Naive thymus-derived CD4-positive, alpha-beta T cell (primary cell): ENCODE results near the gene GASK1A. TPM values are rescaled to one million over a fixed set of nuclear protein-coding genes. Genes with fewer than 3 reads are reported as not detected.
A peak's percentile ranks its signal among the peaks of the same experiment; 100 is the strongest.

Experiments
- ATAC-seq: fragments of 150-1000 bp; cut with Tn5 transposase; 2 replicates; pipeline ENCODE4 v1.10.0; 2021; ENCODE audit warnings: mild to moderate bottlenecking, moderate library complexity
- CTCF ChIA-PET: fragments of 350-600 bp; sonication (Branson Sonifier 250); formaldehyde crosslinking; loops from one replicate; lab custom pipeline; 2021; ENCODE audit warnings: antibody characterized with exemption; lab: Charles Lee
- POLR2A ChIA-PET: fragments of 350-600 bp; sonication (Branson Sonifier 250); formaldehyde crosslinking; loops from one replicate; lab custom pipeline; 2021; ENCODE audit warnings: antibody characterized with exemption, inconsistent platforms; lab: Charles Lee
- DNase-seq, 9 donors: peaks; one replicate each; pipeline versions ENCODE4 v3.0.0 to v3.0.0-alpha.2; 2020 to 2022; ENCODE audit warnings: mixed read lengths in 1 of 9
- H3K27ac ChIP-seq: one replicate; pipeline ENCODE4 v1.7.0; 2013; ENCODE audit warnings: mild to moderate bottlenecking, low read depth, low read length, moderate library complexity
- H3K27me3 ChIP-seq, 2 donors: one replicate each; pipeline ENCODE4 v1.7.0; 2013; ENCODE audit warnings: low read length in 2 of 2, mild to moderate bottlenecking in 2 of 2, moderate library complexity in 2 of 2; ENCODE audit not compliant: control insufficient read depth in 2 of 2, insufficient read depth in 2 of 2
- H3K36me3 ChIP-seq, 3 experiments: 1 replicate in 2 of 3; 2 replicates in 1 of 3; pipeline ENCODE4 v1.7.0; 2013; ENCODE audit warnings: low read length in 3 of 3, mild to moderate bottlenecking in 3 of 3, moderate library complexity in 1 of 3; ENCODE audit not compliant: insufficient read depth in 3 of 3, control insufficient read depth in 2 of 3
- H3K4me1 ChIP-seq, 2 donors: one replicate each; pipeline ENCODE4 v1.7.0; 2013; ENCODE audit warnings: low read length in 2 of 2, mild to moderate bottlenecking in 2 of 2, moderate library complexity in 1 of 2; ENCODE audit not compliant: control insufficient read depth in 2 of 2, insufficient read depth in 2 of 2
- H3K4me3 ChIP-seq: 2 replicates; pipeline ENCODE4 v1.7.0; 2013; ENCODE audit warnings: mild to moderate bottlenecking, low read length
- H3K9me3 ChIP-seq, 3 experiments: 1 replicate in 2 of 3; 2 replicates in 1 of 3; pipeline ENCODE4 v1.7.0; 2013; ENCODE audit warnings: low read length in 3 of 3; ENCODE audit not compliant: control insufficient read depth in 2 of 3
- H3K27ac Mint-ChIP-seq, 9 donors: one replicate each; pipeline ENCODE4 v1.8.0; 2020 to 2022; ENCODE audit warnings: mixed read lengths in 9 of 9, mild to moderate bottlenecking in 8 of 9, moderate library complexity in 5 of 9, inconsistent platforms in 2 of 9
- H3K27me3 Mint-ChIP-seq, 5 donors: one replicate each; pipeline ENCODE4 v1.8.0; 2021 to 2022; ENCODE audit warnings: mixed read lengths in 5 of 5, mild to moderate bottlenecking in 1 of 5
- H3K36me3 Mint-ChIP-seq, 5 donors: one replicate each; pipeline ENCODE4 v1.8.0; 2020 to 2022; ENCODE audit warnings: mixed read lengths in 5 of 5, mild to moderate bottlenecking in 3 of 5, inconsistent platforms in 1 of 5
- H3K4me1 Mint-ChIP-seq, 7 donors: one replicate each; pipeline ENCODE4 v1.8.0; 2020 to 2022; ENCODE audit warnings: mixed read lengths in 7 of 7, mild to moderate bottlenecking in 3 of 7, inconsistent platforms in 1 of 7
- H3K4me3 Mint-ChIP-seq, 10 donors: one replicate each; pipeline ENCODE4 v1.8.0; 2020 to 2022; ENCODE audit warnings: mild to moderate bottlenecking in 10 of 10, mixed read lengths in 10 of 10, moderate library complexity in 6 of 10, inconsistent platforms in 2 of 10
- H3K9me3 Mint-ChIP-seq, 11 donors: one replicate each; pipeline ENCODE4 v1.8.0; 2020 to 2022; ENCODE audit warnings: mixed read lengths in 11 of 11, mild to moderate bottlenecking in 4 of 11, inconsistent platforms in 1 of 11, moderate library complexity in 1 of 11
- intact Hi-C, 2 donors: fragments of 100-400 bp; cut with micrococcal nuclease; formaldehyde crosslinking; loops; one replicate each; pipeline ENCODE4 v1.15.1; 2023
- polyA plus RNA-seq, 2 donors: library from polyadenylated mRNA; unstranded; fragments of 300-500 nt; fragmentation: Illumina TruSeq; gene quantifications; one replicate each; pipeline ENCODE4 v1.2.3, GENCODE V29; 2021
- total RNA-seq, 6 experiments: library from RNA in 5 of 6; stranded (reverse) in 5 of 6; gene quantifications; 1 replicate in 5 of 6; 2 replicates in 1 of 6; pipeline ENCODE4 v1.2.3 and lab custom pipeline; 2021 to 2026

Gene GASK1A
- total and polyA plus RNA-seq, 7 experiments from 2014 or later, result 0.20 to 0.24 (median 0.21) TPM; not detected in 4

GRCh38 chr3:43015991-43016865 lies 37.1 kb downstream of the GASK1A start:
- H3K36me3 ChIP-seq, result no peaks in the 10 kb centered on the region
- Mint-ChIP-seq H3K27ac (no peak overlapping the region), H3K36me3 (peaks cover 0 to 4% (median 0%) of the 10 kb centered on the region in 5 donors), H3K4me1 (peaks cover 0 to 27% (median 10%) of the 10 kb centered on the region in 7 donors), H3K9me3 (peaks cover 0 to 8% (median 0%) of the 10 kb centered on the region in 11 donors), H3K27me3 (no peaks in the 10 kb centered on the region), H3K4me3 (no peak overlapping the region)
- H3K9me3 ChIP-seq, result peaks cover 39 to 68% (median 54%) of the 10 kb centered on the region in 3 experiments
- intact Hi-C loops, result loop anchor here in 1 of 2 donors (1.0 kb wide), 1 partner anchor 8 kb away; no protein-coding TSS in a partner anchor
- ChIA-PET POLR2A (no interaction called here), CTCF (no interaction called here)
- peak overlapping the region; percentile 65 for H3K27ac ChIP-seq
- peak overlapping the region; percentile 8 for H3K4me3 ChIP-seq
- H3K4me1 ChIP-seq, result peaks cover 20 to 59% of the 10 kb centered on the region in 2 donors
- peak; percentile 36 for ATAC-seq
- DNase-seq, result peak in 6 of 9 donors; percentile 34 to 62 (median 51)
- no peaks in the 10 kb centered on the region for H3K27me3 ChIP-seq

- ChIA-PET POLR2A (no interaction called here), CTCF (interaction anchor here (0.7 kb wide), 1 partner anchor 27 kb away, joined by 3 read pairs; no protein-coding TSS in a partner anchor)
- H3K9me3 Mint-ChIP-seq, result peaks cover 0 to 16% (median 3%) of the 10 kb centered on the region in 11 donors
- H3K4me3 Mint-ChIP-seq, result no peak overlapping the region
- intact Hi-C loops, result no loop called here
- no peak overlapping the region for H3K4me3 ChIP-seq
- peaks cover 27 to 67% of the 10 kb centered on the region in 2 donors for H3K4me1 ChIP-seq
- H3K27me3 ChIP-seq, result no peaks in the 10 kb centered on the region
- no peak for ATAC-seq
- peaks cover 0 to 5% (median 0%) of the 10 kb centered on the region in 5 donors for H3K36me3 Mint-ChIP-seq
- H3K27me3 Mint-ChIP-seq, result no peaks in the 10 kb centered on the region
- H3K36me3 ChIP-seq, result no peaks in the 10 kb centered on the region
- peaks cover 0 to 35% (median 18%) of the 10 kb centered on the region in 7 donors for H3K4me1 Mint-ChIP-seq
- H3K9me3 ChIP-seq, result peaks cover 35 to 66% (median 50%) of the 10 kb centered on the region in 3 experiments
- peak overlapping the region; percentile 65 for H3K27ac ChIP-seq
- DNase-seq, result peak in 3 of 9 donors; percentile 4 to 32 (median 13)
- no peak overlapping the region for H3K27ac Mint-ChIP-seq
Measured at GRCh38 chr3:43017004-43017403, 37.9 kb downstream of the GASK1A start.

- Histone ChIP-seq H3K4me3 (no peak overlapping the region), H3K27me3 (no peaks in the 10 kb centered on the region), H3K4me1 (peaks cover 34 to 74% of the 10 kb centered on the region in 2 donors), H3K27ac (peak overlapping the region; percentile 65), H3K36me3 (no peaks in the 10 kb centered on the region), H3K9me3 (peaks cover 32 to 60% (median 45%) of the 10 kb centered on the region in 3 experiments)
- CTCF ChIA-PET, result interaction anchor here (0.7 kb wide), 1 partner anchor 27 kb away, joined by 3 read pairs; no protein-coding TSS in a partner anchor
- Mint-ChIP-seq H3K4me1 (peaks cover 0 to 42% (median 25%) of the 10 kb centered on the region in 7 donors), H3K9me3 (peaks cover 0 to 23% (median 5%) of the 10 kb centered on the region in 11 donors), H3K27ac (peak overlapping the region in 1 of 9 donors; percentile 12), H3K36me3 (peaks cover 0 to 7% (median 0%) of the 10 kb centered on the region in 5 donors), H3K27me3 (no peaks in the 10 kb centered on the region), H3K4me3 (no peak overlapping the region)
- no peak for DNase-seq
- intact Hi-C loops, result no loop called here
- no peak for ATAC-seq
- POLR2A ChIA-PET, result no interaction called here
Measured at GRCh38 chr3:43017593-43018195, 38.6 kb downstream of the GASK1A start.

GRCh38 chr3:43018246-43018645 lies 39.1 kb downstream of the GASK1A start:
- Histone ChIP-seq H3K27ac (no peak overlapping the region), H3K9me3 (peaks cover 31 to 54% (median 40%) of the 10 kb centered on the region in 3 experiments), H3K27me3 (no peaks in the 10 kb centered on the region), H3K4me1 (peaks cover 40 to 75% of the 10 kb centered on the region in 2 donors), H3K36me3 (no peaks in the 10 kb centered on the region), H3K4me3 (no peak overlapping the region)
- ChIA-PET POLR2A (no interaction called here), CTCF (interaction anchor here (0.6 kb wide), 1 partner anchor 68 kb away, joined by 3 read pairs; no protein-coding TSS in a partner anchor)
- Mint-ChIP-seq H3K36me3 (peaks cover 0 to 7% (median 0%) of the 10 kb centered on the region in 5 donors), H3K4me3 (no peak overlapping the region), H3K4me1 (peaks cover 0 to 47% (median 30%) of the 10 kb centered on the region in 7 donors), H3K27me3 (no peaks in the 10 kb centered on the region), H3K9me3 (peaks cover 0 to 24% (median 5%) of the 10 kb centered on the region in 11 donors), H3K27ac (peak overlapping the region in 4 of 9 donors; percentile 6 to 65 (median 38))
- DNase-seq (no peak), ATAC-seq (no peak)
- intact Hi-C loops, result no loop called here

GRCh38 chr3:43019006-43019809 lies 40.1 kb downstream of the GASK1A start:
- Mint-ChIP-seq H3K4me1 (peaks cover 0 to 57% (median 40%) of the 10 kb centered on the region in 7 donors), H3K27ac (peak overlapping the region in 5 of 9 donors; percentile 26 to 89 (median 81)), H3K9me3 (peaks cover 0 to 24% (median 5%) of the 10 kb centered on the region in 11 donors), H3K27me3 (no peaks in the 10 kb centered on the region), H3K4me3 (peak overlapping the region in 1 of 10 donors; percentile 12), H3K36me3 (peaks cover 0 to 7% (median 0%) of the 10 kb centered on the region in 5 donors)
- Histone ChIP-seq H3K4me1 (peaks cover 47 to 75% of the 10 kb centered on the region in 2 donors), H3K4me3 (no peak overlapping the region), H3K27ac (no peak overlapping the region), H3K9me3 (peaks cover 22 to 45% (median 30%) of the 10 kb centered on the region in 3 experiments), H3K27me3 (no peaks in the 10 kb centered on the region), H3K36me3 (no peaks in the 10 kb centered on the region)
- ATAC-seq (no peak), DNase-seq (no peak)
- intact Hi-C loops, result no loop called here
- ChIA-PET POLR2A (interaction anchor here (0.6 to 0.9 kb wide), 2 partner anchors 15 to 40 kb away, joined by 3 read pairs; no protein-coding TSS in a partner anchor), CTCF (interaction anchor here (0.6 to 0.8 kb wide), 3 partner anchors 67 to 204 kb away, joined by 3 to 4 read pairs (median 3); no protein-coding TSS in a partner anchor)
